SK-N-DZ (cell line): Measurements from ENCODE around the gene B4GALT1.

Source experiments
- DNase-seq: peaks from one replicate; pipeline ENCODE4 v3.0.0-alpha.2; 2015; ENCODE audit warnings: low spot score

The B4GALT1 gene

DNA sequence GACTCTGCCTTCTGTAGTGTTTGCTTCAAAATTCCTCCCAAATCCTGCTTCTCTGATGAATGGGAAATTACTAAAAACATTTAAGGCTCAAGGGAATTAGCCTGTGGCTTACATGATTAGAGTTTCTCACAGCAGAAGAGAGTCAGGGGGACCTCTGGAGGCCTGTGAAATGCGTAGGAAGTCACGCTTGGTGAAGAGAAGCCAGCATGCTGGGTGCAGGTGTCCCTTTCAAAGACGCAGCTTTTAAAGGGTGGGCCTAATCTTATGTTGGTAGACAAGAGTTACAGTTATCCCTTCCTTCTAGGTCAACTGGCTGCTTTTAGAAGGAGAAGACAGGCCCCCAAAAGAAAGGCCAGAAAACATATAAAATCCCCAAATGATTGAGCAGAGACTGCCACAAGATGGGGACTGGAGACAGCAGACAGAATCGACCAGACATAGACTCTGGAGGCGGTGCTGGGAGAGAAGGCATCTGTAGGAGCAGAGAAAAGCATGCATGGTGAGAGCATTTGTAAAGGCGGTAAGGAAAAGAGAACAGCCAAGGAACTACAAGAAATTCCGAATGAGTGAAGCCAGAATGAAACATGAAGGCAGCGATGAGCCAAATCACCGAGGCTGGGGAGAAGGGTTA is 42.3 kb downstream of the B4GALT1 start:
- no peak for DNase-seq

DNA sequence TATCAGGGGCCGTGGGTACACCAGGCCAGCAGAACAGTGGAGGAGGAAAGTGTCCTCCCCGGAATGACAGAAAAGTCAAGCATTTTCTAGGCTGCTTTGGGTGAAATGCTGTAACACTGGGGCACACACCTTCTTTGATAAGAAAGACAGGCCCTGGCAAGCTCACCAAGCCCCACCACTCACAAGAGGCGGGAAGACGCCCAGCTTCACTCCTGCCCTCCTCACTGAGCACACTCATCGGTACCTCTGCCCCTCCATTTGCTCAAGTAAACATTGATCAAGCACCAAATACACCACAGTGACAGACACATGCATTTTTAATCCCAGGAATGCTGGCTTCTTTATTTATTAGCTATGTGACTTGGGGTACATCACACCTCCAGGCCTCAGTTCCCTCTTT is 43.1 kb downstream of the B4GALT1 start:
- no peak for DNase-seq

DNA sequence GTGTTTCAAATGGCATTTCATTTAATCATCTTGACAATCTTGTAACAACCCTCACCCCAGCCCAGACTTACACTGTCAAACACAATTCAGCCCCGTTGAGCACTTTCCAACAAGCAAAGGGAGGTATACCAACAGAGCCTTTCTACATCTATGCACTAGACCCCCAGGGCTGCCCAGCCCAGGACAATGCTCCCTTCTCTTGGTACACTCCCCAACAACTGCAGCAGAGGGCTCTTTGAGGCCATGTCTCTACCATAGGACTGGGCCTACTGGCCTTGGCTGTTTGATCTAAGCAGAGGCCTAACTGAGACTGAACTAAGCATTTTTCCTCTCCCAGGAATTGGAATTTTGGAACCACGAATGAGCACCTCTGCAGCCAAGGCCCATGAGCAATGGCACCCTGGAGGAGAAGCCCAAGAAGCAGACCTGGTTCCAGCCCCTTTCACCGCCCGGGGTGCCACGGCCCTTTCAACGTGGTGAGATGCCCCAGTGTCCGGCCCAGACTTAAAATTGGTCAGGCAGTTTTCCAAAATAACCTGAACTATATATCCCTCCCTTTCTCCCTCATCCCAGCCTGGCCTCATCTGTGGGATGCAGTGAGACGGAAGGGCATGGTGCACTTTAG is 43.6 kb downstream of the B4GALT1 start:
- DNase-seq: no peak

DNA sequence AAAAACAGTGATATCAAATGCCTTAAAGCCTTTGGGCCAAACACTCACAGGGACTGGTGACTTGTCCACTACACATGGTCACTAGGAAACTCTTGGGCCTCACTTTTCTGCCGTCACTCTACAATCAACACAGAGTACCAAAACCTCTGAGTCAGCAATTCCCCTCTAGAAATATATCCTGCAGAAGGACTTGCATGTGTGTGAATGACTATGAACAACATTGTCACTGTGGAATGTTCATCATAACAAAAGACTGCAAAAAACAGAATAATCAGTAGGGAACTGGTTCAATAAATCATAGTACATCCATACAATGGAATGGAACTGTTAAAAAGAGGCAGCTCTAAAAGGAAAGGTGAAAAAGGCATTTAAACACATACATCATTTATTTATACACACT is 46.5 kb downstream of the B4GALT1 start:
- no peak for DNase-seq

DNA sequence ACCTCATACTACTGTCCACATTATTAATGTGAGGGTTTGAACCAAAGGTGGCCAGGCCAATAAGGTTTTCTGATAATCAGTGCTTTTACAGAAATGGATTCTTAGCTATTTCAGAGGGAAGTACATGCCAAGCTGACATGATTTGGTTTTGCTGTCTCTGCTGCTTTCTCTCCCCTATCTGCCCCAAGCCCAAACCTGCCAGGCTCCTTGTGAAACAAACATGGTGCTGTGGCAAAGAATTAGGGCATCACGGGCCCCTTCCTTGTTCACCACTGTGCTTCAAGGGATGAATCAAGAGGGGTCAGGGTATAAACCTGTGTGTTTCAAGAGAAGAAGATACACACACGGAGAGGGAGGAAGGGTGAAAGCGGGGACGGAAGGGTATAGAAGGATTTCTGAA is 49.3 kb downstream of the B4GALT1 start:
- DNase-seq: no peak

DNA sequence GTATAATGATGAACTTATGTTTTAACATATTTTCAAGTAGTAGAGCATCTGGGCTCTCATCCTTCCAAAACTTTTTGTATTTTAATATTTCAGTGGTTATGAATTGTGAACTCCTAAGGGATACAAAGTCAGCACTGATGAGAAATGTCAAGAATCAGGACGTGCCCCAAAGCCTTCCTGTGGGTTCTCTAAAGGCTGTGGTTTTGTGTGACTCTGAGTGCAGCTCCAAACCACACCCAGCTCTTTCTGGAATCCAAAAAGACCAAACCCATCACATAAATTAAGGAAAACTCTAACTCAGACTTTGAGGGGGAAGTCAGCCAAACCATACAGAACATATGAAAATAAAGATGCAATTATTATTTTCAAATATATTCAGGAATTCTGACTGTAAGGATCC is 49.8 kb downstream of the B4GALT1 start:
- DNase-seq: no peak

DNA sequence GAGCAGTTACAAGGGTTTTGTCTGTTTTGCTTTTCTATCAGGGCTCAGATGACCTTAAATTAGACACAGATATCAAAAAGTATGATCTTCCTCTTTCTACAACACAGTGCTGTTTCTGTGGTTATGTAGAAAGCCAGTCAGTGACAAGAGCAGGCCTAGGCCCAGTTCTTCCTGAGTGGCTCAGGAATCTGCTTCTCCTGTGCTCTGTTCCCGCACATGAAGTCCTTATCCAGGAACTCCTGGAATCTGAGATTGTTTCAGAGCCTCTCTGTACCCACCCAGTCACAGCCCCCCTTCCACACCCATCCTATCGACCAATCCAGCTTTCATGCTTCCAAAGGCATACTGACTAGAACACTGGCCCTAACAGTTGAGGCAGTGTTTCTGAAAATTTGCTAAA is 50.3 kb downstream of the B4GALT1 start:
- DNase-seq: no peak

DNA sequence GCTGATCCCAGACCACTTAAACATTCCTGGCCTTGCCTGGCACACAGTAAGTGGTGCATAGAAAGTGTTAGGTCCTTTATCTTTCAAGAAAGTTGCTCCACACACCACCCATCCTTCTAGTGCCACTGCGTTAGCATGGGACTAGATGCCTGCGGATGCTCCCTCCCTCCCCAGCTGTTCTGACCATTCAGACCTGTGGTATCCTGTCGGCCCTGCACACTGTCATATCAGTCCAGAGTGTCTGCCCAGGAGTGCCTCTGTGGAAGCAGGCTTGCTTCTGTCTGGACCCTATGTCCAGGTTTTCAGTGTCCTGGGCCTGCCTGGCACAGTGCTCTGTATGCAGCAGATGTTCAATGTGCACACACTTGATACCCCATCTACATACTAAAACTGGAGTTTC is 52.4 kb downstream of the B4GALT1 start:
- no peak for DNase-seq

DNA sequence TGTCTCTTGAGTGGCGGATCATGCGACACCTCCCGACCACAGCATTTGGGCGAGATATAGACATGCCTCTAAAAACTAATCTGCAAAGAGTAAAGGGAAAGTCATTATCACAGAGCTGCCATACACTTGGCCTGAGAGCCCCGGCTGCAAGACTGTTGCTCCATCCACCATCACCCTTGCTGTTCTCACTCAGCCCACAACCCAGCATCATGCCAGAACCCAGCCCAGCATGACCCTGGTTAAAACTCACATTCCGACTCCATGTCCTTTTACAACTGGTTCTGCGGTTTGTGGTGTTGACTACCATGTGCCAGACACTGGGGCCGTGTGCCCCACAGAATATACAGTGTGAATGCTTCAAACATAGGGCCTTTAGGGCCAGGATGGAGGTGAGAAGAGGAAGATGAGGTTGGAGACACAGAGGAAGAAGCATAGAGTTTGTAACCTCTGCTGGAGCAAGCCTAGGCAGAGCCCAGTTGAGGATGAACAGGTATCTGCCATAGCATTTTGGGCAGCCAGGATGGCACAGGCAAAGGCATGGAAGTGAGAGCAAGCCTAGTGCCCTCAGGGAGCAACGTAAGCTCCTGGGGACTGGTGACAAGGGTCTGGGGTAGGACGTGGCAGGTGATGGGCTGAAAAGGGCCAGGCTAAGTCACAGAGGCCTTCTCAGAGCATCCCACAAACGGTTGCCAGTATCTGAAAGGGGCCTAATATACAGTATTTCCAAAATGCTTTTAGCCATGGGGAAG is 53.2 kb downstream of the B4GALT1 start:
- no peak for DNase-seq

DNA sequence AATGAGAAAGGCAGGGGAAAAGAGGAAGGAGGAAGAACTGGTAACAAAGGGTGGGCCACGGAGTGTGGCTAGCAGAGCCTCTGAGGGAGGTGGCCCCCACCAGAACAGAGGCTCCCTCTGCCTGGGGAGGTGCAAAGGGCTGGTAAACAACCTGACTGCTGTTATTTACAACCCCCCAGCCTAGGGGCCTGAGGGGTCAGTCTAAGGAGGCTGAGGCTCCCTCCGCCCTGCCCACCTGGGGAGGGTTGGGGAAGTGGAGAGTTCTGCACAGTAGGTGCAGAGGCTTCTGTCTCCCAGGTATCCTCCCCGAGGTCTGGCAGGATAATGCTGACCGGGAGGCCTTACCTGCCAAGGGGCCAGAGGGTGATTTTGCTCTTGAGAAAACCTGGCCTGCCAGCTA is 55.0 kb downstream of the B4GALT1 start:
- no peak for DNase-seq

DNA sequence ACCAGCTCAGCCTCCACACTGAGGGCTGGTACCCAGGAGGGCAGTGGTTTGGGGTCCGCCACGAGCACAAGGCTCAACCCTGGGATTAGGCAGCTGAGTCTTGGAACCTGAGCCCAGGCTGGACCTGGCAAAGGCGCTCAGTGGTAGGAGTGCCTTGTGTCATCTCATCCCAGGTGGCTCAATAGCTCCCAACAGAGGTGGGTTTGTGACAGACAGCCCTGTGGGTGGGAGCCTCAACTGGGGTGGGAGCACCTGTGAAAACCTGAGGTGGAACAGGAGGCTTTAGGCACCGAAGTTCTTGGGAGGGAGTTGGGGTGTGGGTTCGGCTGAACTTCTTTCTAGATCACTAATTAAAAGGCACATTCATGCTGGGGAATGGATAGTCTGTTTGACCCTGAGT is 55.5 kb downstream of the B4GALT1 start:
- DNase-seq: no peak

DNA sequence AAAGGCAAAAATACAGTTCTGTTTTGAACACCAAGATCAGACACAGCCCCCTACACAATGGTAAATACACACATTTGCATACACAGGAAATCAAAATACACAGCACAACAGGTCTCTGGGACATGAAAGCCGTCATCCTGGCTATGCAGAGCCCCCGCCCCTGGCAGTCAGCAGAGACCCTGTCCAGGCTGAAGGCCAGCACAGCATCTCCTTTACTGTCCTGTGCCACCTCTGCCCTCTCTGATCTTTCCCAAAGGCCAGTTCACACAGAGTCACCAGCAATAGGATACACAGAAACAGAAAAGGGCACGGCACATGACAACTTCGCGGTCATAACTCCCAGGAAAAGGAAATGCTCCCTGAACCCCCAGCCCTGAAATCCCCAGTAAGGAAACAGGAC is 56.5 kb downstream of the B4GALT1 start:
- no peak for DNase-seq

DNA sequence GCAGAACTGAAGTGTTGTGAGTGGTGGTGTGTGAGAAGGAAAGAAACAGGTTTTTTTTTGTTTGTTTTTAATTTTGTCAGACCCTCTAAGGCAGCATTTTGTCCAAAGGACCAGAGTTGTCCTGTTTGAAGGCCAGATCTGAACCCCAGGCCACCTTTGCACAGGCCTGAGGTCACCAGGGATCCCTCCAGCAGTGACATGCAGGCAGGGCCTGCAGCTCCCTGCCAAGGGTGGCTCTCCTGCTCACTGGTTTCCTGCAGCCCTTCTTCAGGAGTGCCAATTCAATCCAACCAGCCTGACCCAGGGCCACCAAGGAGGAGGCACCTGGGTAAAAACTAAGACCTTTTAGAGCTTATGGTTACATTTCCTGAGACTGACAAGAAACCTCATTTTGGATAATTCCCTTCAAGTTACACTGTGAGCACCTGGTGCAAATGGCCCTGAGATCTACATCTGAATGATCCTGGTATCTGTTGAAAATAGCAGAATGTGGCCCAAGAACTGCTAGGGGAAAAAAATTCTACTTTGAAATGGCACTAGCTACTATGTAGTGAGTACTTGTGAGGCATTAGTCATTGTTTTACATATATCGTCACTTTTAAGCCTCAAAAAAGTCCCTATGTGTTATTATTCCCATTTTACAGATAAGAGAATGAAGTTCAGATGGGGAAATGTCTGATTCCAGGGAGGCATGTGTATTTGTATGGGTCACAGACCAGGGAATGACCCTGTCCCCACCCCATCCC is 57.1 kb downstream of the B4GALT1 start:
- no peak for DNase-seq

DNA sequence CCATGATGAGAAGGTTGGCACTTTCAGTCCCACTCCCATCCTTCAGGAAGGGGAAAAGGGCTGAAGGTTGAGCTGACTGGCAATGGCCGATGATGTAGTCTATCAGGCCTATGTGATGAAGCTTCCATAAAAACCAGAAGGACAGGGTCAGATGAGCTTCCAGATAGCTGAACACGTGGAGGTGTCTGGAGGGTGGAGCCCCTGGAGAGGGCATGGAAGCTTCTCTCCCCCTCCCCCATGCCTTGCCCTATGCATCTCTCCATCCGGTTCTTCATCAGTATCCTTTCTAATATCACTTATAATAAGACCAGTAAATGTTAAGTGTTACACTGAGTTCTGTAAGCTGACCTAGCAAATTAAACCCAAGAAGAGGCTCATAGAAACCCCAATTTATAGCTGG is 58.0 kb downstream of the B4GALT1 start:
- DNase-seq: peak; percentile 20

DNA sequence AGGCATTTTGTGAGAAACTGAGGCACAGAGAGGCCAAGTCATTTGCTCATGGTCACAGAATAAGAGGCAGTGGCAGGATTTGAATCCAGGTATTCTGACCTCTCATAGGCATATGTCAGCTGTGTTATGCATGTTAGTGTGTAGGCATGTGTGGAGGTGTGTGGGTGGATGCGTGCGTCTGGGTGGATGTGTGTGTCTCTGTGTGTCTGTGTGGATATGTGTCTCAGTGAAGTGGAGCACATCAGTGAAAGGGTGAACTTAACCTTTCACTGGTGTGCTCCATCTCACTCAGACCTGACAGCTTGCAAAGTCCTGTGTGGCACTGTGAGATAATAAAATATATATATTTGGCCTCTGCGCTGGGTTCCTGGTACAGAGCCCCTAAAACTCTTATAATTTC is 58.7 kb downstream of the B4GALT1 start:
- no peak for DNase-seq

DNA sequence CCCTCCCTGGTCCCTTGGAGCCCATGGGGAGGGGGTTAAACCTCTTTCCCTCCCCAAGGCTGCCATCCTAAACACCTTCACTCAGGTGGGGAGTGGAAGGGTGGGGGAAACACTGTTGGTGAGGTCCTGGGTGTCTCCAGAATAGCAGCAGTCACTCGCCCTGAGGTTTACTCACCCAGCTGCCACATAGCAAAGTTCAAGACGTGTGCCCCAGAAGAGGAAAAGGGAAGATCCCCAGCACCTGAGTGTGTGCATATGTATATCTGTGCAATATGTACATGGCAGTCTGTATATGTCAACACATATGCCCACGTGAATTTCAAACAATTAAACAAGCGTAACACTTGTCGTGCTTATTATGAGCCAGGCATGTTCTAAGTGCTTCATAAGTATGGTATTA is 59.4 kb downstream of the B4GALT1 start:
- DNase-seq: no peak

DNA sequence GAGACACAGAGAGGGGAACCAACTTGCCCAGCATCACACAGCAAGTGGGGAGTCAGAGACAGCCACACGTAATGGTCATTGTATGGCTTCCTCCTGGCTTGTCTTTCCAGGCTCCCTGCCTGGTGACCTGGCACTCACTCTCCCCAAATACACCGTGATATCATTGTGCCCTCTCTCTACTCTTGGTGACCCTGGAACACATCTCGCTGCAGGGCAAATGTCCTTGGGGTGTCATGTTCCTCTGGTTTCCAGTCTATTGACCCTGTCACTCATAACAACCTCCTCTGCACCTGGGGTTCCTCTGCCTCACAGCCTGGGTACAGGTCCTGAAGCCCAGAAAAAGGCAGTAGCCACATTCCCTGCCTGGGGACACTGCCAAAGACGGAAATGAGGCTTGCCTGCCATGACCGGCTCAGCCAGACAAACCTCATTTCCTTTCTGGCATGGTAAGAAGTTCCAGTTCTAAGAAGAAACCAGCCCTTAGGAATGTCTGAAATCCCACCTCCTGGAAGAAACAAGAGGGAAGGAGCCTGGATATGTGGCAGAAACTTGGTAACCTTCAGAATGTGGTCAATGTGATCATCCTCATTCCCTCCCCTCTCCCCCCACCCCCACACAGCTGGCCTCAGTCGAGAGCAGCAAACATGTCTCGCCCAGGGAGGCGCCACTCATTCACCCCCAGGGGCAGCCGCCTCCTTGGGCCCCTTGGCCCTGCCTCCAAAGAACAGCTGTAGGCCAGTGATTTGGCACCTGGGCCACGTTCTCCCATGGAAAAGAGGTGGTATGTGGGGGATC is 60.1 kb downstream of the B4GALT1 start:
- DNase-seq: no peak

DNA sequence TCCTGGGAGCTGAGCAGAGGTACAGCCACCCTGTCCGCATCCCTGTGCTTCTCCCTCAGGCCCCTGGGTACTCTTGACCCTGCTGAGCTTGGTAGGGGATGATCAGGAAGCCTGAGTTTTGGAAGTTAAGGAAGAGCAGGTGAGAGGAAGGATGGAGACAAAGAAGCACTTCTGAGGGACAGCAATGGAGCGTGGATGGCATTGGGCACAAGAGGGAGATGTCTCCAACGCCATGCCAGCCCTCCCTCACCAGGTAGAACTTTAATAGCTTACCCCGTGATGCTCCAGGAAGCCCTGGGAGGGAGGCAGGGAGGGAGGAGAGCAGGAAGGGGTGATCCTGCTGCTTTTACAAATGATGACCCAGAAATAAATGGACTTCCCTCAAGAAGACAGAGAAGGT is 60.8 kb downstream of the B4GALT1 start:
- no peak for DNase-seq

DNA sequence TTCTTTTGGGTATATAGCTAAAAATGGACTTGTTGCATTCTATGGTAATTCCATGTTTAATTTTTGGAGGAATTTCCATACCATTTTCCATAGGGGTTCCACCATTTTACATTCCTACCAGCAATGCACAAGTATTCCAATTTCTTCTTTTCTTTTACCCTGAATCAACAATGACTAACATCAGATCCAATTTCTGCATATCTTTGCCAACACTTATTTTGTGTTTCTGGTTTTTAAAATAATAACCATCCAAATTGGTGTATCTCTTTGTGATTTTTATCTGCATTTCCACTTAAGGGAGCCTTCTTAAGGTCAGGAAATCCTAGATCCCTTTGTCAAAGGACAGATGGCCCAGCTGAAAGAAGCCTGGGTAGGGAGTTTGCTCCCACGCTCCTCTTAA is 61.2 kb downstream of the B4GALT1 start:
- DNase-seq: no peak

DNA sequence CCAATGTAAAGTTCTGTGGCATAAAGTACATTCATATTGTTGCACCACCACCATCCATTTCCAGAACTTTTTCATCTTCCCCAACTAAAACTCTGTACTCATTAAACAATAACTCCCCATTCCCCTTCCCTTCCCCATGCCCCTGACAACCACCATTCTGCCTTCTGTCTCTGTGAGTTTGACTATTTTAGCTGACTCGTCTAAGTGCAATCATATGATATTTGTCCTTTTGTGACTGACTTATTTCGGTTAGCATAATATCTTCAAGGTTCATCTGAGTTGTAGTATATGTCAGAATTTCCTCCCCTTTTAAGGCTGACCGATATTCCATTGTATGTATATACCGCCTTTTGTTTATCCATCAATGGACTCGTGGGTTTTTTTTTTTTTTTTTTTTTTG is 61.6 kb downstream of the B4GALT1 start:
- DNase-seq: no peak

DNA sequence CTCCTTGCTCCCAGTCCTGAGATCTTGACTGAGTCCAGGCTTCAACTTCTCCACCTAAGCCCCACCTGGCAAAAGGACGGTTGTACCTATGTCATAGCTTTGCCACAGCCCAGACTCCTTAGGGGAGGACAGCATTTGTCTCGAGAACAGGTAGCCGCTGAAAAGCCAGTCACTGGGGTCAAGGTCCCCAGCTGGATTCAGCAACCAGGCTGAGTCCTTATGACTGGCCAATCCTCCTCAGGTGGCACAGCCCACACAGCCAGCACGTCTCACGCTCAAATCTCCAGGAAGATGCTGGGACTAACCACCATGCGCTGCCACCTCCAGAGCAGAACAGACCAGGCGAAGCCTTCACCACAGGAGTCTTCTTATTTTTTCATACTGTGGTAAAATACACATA is 62.7 kb downstream of the B4GALT1 start:
- no peak for DNase-seq
